GM19452 (cell line): Measurements from ENCODE around the gene DIS3.
"Not testable (repeated sequence)": the region's sequence is repeated elsewhere in the genome, so short reads cannot be mapped to it uniquely, and the experiment has no call there.

Source experiments
- ATAC-seq: cut with Tn5 transposase; IDR thresholded peaks from one replicate; pipeline ENCODE4 v1.9.1; 2021; ENCODE audit not compliant: unreplicated experiment

DIS3 gene

GRCh38 chr13:72754111-72754510, 27.6 kb downstream of the DIS3 start:
- no peak for ATAC-seq

- no peak for ATAC-seq
Measured at GRCh38 chr13:72751220-72751619, 30.5 kb downstream of the DIS3 start.

- ATAC-seq: no peak
Measured at GRCh38 chr13:72745260-72745659, 36.4 kb downstream of the DIS3 start.

GRCh38 chr13:72740015-72740414, 41.7 kb downstream of the DIS3 start:
- no peak for ATAC-seq

- no peak for ATAC-seq
Measured at GRCh38 chr13:72737033-72737432, 44.7 kb downstream of the DIS3 start.

- no peak for ATAC-seq
Measured at GRCh38 chr13:72728290-72728605, 53.5 kb downstream of the DIS3 start.

GRCh38 chr13:72727417-72728289, 54.0 kb downstream of the DIS3 start, which contains the start of the genes BORA and MZT1:
BORA (plus strand) TSS chr13:72727923; CDS start chr13:72728941, 1,018 bp downstream.
MZT1 (minus strand) TSS chr13:72727629; CDS start chr13:72727602, 27 bp downstream.
- peak; percentile 95 for ATAC-seq

GRCh38 chr13:72726726-72727416, 54.8 kb downstream of the DIS3 start:
- peak; percentile 20 for ATAC-seq

GRCh38 chr13:72726185-72726584, 55.5 kb downstream of the DIS3 start:
- not testable (repeated sequence) for ATAC-seq

GRCh38 chr13:72716776-72717175, 64.9 kb downstream of the DIS3 start:
- no peak for ATAC-seq
